IMR-90 (cell line): Measurements from ENCODE around the gene GPR176. TPM values are rescaled to one million over a fixed set of nuclear protein-coding genes. Genes with fewer than 3 reads are reported as not detected.

Experiments used
- ATAC-seq: fragments of 200-7000 bp; cut with Tn5 transposase; 2 replicates; pipeline ENCODE4 v1.9.1; 2020; ENCODE audit warnings: low read depth, mild to moderate bottlenecking, moderate library complexity
- BruUV-seq: library from RNA; stranded (reverse); fragments of 400-500 nt; replicated peaks from 2 replicates; lab custom pipeline; 2021; lab: Mats Ljungman, UMichigan
- CTCF ChIA-PET: fragments of 300-600 bp; formaldehyde crosslinking; extraction: SDS; loops from one replicate; lab custom pipeline; 2021; ENCODE audit warnings: antibody characterized with exemption; lab: Yijun Ruan, JAX
- POLR2A ChIA-PET: fragments of 300-600 bp; sonication (Branson Sonifier 250); formaldehyde crosslinking; loops from one replicate; lab custom pipeline; 2022; ENCODE audit warnings: antibody characterized with exemption; ENCODE audit not compliant: unreplicated experiment; lab: Charles Lee
- DNase-seq: peaks from one replicate; pipeline ENCODE4 v3.0.0; 2013
- H2AFZ ChIP-seq: replicated peaks from 2 replicates; pipeline ENCODE3; 2013; ENCODE audit warnings: low read length, mild to moderate bottlenecking; ENCODE audit not compliant: poor library complexity
- H2AK5ac ChIP-seq: 2 replicates; pipeline ENCODE4 v1.6.1; 2013; ENCODE audit warnings: low read depth, low read length, inconsistent platforms
- H2AK9ac ChIP-seq: replicated peaks from 2 replicates; pipeline ENCODE3; 2013; ENCODE audit warnings: mild to moderate bottlenecking, low read depth, low read length, moderate library complexity; ENCODE audit not compliant: poor library complexity
- H2BK120ac ChIP-seq: 2 replicates; pipeline ENCODE4 v1.6.1; 2013; ENCODE audit warnings: low read depth, low read length, inconsistent platforms
- H2BK15ac ChIP-seq: 3 replicates; pipeline ENCODE4 v1.6.1; 2013; ENCODE audit warnings: low read depth, low read length, inconsistent platforms
- H2BK20ac ChIP-seq: 2 replicates; pipeline ENCODE4 v1.6.1; 2013; ENCODE audit warnings: low read depth, mild to moderate bottlenecking, inconsistent platforms, low read length, moderate library complexity
- H2BK5ac ChIP-seq: 2 replicates; pipeline ENCODE4 v1.6.1; 2013; ENCODE audit warnings: mild to moderate bottlenecking, low read depth, low read length, inconsistent platforms; ENCODE audit not compliant: poor library complexity, severe bottlenecking
- H3K14ac ChIP-seq: replicated peaks from 2 replicates; pipeline ENCODE4 v1.6.1; 2013; ENCODE audit warnings: low read depth, low read length, inconsistent platforms
- H3K18ac ChIP-seq: 2 replicates; pipeline ENCODE4 v1.6.1; 2013; ENCODE audit warnings: low read depth, low read length, control low read depth
- H3K23ac ChIP-seq: 2 replicates; pipeline ENCODE4 v1.6.1; 2013; ENCODE audit warnings: low read depth, low read length, inconsistent platforms
- H3K27ac ChIP-seq: 2 replicates; pipeline ENCODE4 v1.5.1; 2013; ENCODE audit warnings: mild to moderate bottlenecking, control low read depth, low read length; ENCODE audit not compliant: insufficient read depth
- H3K27me3 ChIP-seq: 2 replicates; pipeline ENCODE4 v1.6.1; 2013; ENCODE audit warnings: low read length; ENCODE audit not compliant: control insufficient read depth, insufficient read depth
- H3K36me3 ChIP-seq: 2 replicates; pipeline ENCODE4 v1.6.1; 2013; ENCODE audit warnings: low read length, mixed read lengths; ENCODE audit not compliant: control insufficient read depth, insufficient read depth
- H3K4ac ChIP-seq: 2 replicates; pipeline ENCODE4 v1.6.1; 2013; ENCODE audit warnings: low read depth, low read length, inconsistent platforms
- H3K4me1 ChIP-seq: 2 replicates; pipeline ENCODE4 v1.6.1; 2013; ENCODE audit warnings: low read length, mixed read lengths; ENCODE audit not compliant: control insufficient read depth, insufficient read depth
- H3K4me2 ChIP-seq: 2 replicates; pipeline ENCODE4 v1.6.1; 2013; ENCODE audit warnings: low read depth, mild to moderate bottlenecking, control low read depth, low read length, moderate library complexity
- H3K4me3 ChIP-seq: 2 replicates; pipeline ENCODE4 v1.5.1; 2013; ENCODE audit warnings: low read depth, mild to moderate bottlenecking, control low read depth, low read length, moderate library complexity; ENCODE audit not compliant: insufficient read depth
- H3K56ac ChIP-seq: 2 replicates; pipeline ENCODE4 v1.6.1; 2013; ENCODE audit warnings: low read length, inconsistent platforms; ENCODE audit not compliant: insufficient read depth; ENCODE audit errors: extremely low read depth
- H3K79me1 ChIP-seq, 2 experiments: 2 replicates each; pipeline ENCODE4 v1.6.1; 2013; ENCODE audit warnings: low read length in 2 of 2, inconsistent platforms in 1 of 2, low read depth in 1 of 2
- H3K9ac ChIP-seq: 2 replicates; pipeline ENCODE4 v1.6.1; 2013; ENCODE audit warnings: low read depth, low read length, control low read depth
- H3K9me1 ChIP-seq: 2 replicates; pipeline ENCODE4 v1.6.1; 2013; ENCODE audit warnings: low read length, inconsistent platforms; ENCODE audit not compliant: insufficient read depth
- H3K9me3 ChIP-seq: 2 replicates; pipeline ENCODE4 v1.6.1; 2013; ENCODE audit warnings: low read length; ENCODE audit not compliant: control insufficient read depth, insufficient read depth
- H4K20me1 ChIP-seq: 2 replicates; pipeline ENCODE4 v1.6.1; 2013; ENCODE audit warnings: low read length, inconsistent platforms; ENCODE audit not compliant: insufficient read depth
- H4K5ac ChIP-seq: 2 replicates; pipeline ENCODE4 v1.6.1; 2013; ENCODE audit warnings: mild to moderate bottlenecking, low read depth, low read length, control low read depth
- H4K8ac ChIP-seq, 2 experiments: 2 replicates each; pipeline ENCODE4 v1.6.1; 2013; ENCODE audit warnings: low read depth in 2 of 2, low read length in 2 of 2, control low read depth in 1 of 2, inconsistent platforms in 1 of 2
- H4K91ac ChIP-seq: 2 replicates; pipeline ENCODE4 v1.6.1; 2013; ENCODE audit warnings: low read depth, low read length, inconsistent platforms; ENCODE audit not compliant: insufficient read depth
- BHLHE40 ChIP-seq: fragments of 150-350 bp; IDR thresholded peaks from 2 replicates; pipeline ENCODE4 v1.6.1; 2016; ENCODE audit warnings: mild to moderate bottlenecking, low read depth, low read length
- CEBPB ChIP-seq: IDR thresholded peaks from 2 replicates; pipeline ENCODE4 v1.6.1; 2012; ENCODE audit warnings: low read depth, low read length, improper control_type of control experiment
- CHD1 ChIP-seq: IDR thresholded peaks from 2 replicates; pipeline ENCODE4 v1.6.1; 2012; ENCODE audit warnings: low read depth, low read length, improper control_type of control experiment
- MAFK ChIP-seq: IDR thresholded peaks from 2 replicates; pipeline ENCODE4 v1.6.1; 2012; ENCODE audit warnings: low read depth, low read length, improper control_type of control experiment
- POLR2A ChIP-seq: IDR thresholded peaks from 2 replicates; pipeline ENCODE4 v1.6.1; 2012; ENCODE audit warnings: mild to moderate bottlenecking, low read depth, low read length
- RFX5 ChIP-seq: IDR thresholded peaks from 2 replicates; pipeline ENCODE4 v1.8.0; 2012; ENCODE audit warnings: low read depth, mild to moderate bottlenecking, low read length, moderate library complexity
- SMC3 ChIP-seq: fragments of 150-350 bp; IDR thresholded peaks from 2 replicates; pipeline ENCODE4 v1.6.1; 2016; ENCODE audit warnings: low read depth, mild to moderate bottlenecking, antibody characterized with exemption, low read length, moderate library complexity
- WGBS, 2 experiments: methylation state at CpG; one replicate each; pipeline versions ENCODE4 v1.1.5 to v1.1.7; 2013; ENCODE audit warnings: missing lambda C conversion rate in 2 of 2; ENCODE audit not compliant: insufficient read length in 1 of 2; ENCODE audit errors: extremely low coverage in 2 of 2; 5-methylcytosine and 5-hydroxymethylcytosine counted together
- dilution Hi-C: fragments of 300-500 bp; cut with HindIII; formaldehyde crosslinking; loops from one replicate; pipeline ENCODE4 v1.14.3; 2018; ENCODE audit warnings: low sequenced_read_pairs; ENCODE audit not compliant: unreplicated experiment
- in situ Hi-C: fragments of 300-500 bp; cut with MboI; formaldehyde crosslinking; loops from 3 replicates; pipeline ENCODE4 v1.14.3; 2019; ENCODE audit warnings: low sequenced_read_pairs, inconsistent platforms, mixed read lengths
- intact Hi-C: fragments of 100-400 bp; cut with micrococcal nuclease; formaldehyde crosslinking; loops from 2 replicates; pipeline ENCODE4 v1.10.0; 2022
- polyA plus RNA-seq, 3 experiments: library from polyadenylated mRNA; depleted of rRNA; stranded (reverse); fragments of >200 nt; gene quantifications; 2 replicates each; pipeline ENCODE4 v1.2.3, GENCODE V29; 2012; ENCODE audit warnings: low replicate concordance in 1 of 3
- total RNA-seq: library from RNA; depleted of rRNA; stranded (reverse); fragments of >200 nt; gene quantifications from 2 replicates; pipeline ENCODE4 v1.2.3, GENCODE V29; 2012
- TF ChIP-seq, protein P1 (sequence below): fragments of 150-350 bp; IDR thresholded peaks from 2 replicates; pipeline ENCODE4 v1.6.1; 2017; ENCODE audit warnings: mild to moderate bottlenecking, antibody characterized with exemption, low read length, low read depth
- TF ChIP-seq, protein P2 (sequence below): conservative IDR thresholded peaks from 2 replicates; pipeline ENCODE4 v1.5.1; 2012; ENCODE audit warnings: mild to moderate bottlenecking, low read depth, low read length, improper control_type of control experiment
- TF ChIP-seq, protein P3 (sequence below): fragments of 150-350 bp; IDR thresholded peaks from 2 replicates; pipeline ENCODE4 v1.6.1; 2016; ENCODE audit warnings: low read depth, mild to moderate bottlenecking, low read length, moderate library complexity, borderline replicate concordance

GPR176 gene
- total and polyA plus RNA-seq, 2 of the 4 experiments (the other 2 are of a cell fraction) = 114 to 246 TPM

DNA sequence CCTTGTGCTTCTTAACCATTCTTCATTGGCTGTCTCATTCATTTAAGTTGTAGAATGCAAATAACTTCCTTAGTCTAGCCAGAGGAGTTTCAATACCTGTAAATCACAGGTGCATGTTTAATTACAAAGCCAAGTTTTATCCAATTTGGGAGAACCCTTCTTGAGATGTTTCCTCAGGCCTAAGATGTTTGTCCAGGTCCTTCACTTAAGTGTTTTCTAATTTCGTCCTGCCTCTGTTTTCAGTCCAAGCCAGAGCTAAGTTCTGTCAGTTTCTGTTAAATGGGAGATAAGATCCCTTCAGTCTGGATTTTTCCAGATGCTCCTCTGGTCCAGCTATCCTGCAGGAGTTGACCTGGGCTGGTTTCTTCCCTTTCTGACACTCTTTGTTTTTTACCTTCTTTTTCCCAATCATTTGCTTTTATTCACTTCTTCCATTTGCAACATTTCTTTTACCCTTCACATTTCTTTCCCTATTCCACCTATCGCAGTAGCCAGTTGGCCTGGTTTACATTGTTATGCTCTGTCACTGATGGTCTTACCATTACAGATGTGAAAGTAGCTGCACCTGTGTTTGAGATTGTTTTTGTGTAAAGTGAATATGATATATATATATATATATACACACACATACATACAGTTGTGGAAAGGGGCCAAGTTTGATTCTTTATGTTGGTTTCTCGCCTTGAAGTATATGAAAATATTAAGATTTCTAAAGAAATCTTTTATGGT lies 48.4 kb upstream of the GPR176 start:
- Histone ChIP-seq H3K56ac (no peak overlapping the region), H2AK9ac (no peak overlapping the region), H2AK5ac (no peak overlapping the region), H3K4me2 (no peak overlapping the region), H3K23ac (no peak overlapping the region), H3K9ac (no peak overlapping the region), H3K4me3 (no peak overlapping the region), H2BK20ac (no peak overlapping the region), H3K79me1 (peaks cover 36 to 66% of the 10 kb centered on the region in 2 experiments), H3K18ac (no peak overlapping the region), H2BK120ac (no peak overlapping the region), H2BK5ac (no peak overlapping the region), H4K91ac (no peak overlapping the region), H2BK15ac (no peak overlapping the region), H4K20me1 (peaks cover 14% of the 10 kb centered on the region), H3K14ac (no peak overlapping the region), H2AFZ (no peak overlapping the region), H3K27ac (no peak overlapping the region), H3K4me1 (peaks cover 2% of the 10 kb centered on the region), H3K9me1 (peaks cover 9% of the 10 kb centered on the region; the same call in 1 of the 2 replicates), H3K4ac (no peak overlapping the region), H3K36me3 (peaks cover 31% of the 10 kb centered on the region), H3K9me3 (no peaks in the 10 kb centered on the region), H4K5ac (no peak overlapping the region), H4K8ac (no peak overlapping the region), H3K27me3 (no peaks in the 10 kb centered on the region)
- intact Hi-C loops = no loop called here
- dilution Hi-C loops = no loop called here
- POLR2A ChIA-PET = no interaction called here
- in situ Hi-C loops = no loop called here
- TF ChIP-seq SMC3 (no peak), CHD1 (no peak), CEBPB (no peak), BHLHE40 (no peak), MAFK (no peak), POLR2A (no peak), RFX5 (no peak)
- TF ChIP-seq, protein P1, sequence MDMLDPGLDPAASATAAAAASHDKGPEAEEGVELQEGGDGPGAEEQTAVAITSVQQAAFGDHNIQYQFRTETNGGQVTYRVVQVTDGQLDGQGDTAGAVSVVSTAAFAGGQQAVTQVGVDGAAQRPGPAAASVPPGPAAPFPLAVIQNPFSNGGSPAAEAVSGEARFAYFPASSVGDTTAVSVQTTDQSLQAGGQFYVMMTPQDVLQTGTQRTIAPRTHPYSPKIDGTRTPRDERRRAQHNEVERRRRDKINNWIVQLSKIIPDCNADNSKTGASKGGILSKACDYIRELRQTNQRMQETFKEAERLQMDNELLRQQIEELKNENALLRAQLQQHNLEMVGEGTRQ = no peak
- TF ChIP-seq, protein P2, sequence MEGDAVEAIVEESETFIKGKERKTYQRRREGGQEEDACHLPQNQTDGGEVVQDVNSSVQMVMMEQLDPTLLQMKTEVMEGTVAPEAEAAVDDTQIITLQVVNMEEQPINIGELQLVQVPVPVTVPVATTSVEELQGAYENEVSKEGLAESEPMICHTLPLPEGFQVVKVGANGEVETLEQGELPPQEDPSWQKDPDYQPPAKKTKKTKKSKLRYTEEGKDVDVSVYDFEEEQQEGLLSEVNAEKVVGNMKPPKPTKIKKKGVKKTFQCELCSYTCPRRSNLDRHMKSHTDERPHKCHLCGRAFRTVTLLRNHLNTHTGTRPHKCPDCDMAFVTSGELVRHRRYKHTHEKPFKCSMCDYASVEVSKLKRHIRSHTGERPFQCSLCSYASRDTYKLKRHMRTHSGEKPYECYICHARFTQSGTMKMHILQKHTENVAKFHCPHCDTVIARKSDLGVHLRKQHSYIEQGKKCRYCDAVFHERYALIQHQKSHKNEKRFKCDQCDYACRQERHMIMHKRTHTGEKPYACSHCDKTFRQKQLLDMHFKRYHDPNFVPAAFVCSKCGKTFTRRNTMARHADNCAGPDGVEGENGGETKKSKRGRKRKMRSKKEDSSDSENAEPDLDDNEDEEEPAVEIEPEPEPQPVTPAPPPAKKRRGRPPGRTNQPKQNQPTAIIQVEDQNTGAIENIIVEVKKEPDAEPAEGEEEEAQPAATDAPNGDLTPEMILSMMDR = no peak
- TF ChIP-seq, protein P3, sequence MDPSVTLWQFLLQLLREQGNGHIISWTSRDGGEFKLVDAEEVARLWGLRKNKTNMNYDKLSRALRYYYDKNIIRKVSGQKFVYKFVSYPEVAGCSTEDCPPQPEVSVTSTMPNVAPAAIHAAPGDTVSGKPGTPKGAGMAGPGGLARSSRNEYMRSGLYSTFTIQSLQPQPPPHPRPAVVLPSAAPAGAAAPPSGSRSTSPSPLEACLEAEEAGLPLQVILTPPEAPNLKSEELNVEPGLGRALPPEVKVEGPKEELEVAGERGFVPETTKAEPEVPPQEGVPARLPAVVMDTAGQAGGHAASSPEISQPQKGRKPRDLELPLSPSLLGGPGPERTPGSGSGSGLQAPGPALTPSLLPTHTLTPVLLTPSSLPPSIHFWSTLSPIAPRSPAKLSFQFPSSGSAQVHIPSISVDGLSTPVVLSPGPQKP = no peak
- 100% methylated on average over 1 of the region's 3 CpGs; no CpG with 5 or more reads in 1 of the 2 experiments for WGBS, 2 experiments
- BruUV-seq = no TSS peak
- ATAC-seq (no peak), DNase-seq (no peak)
- CTCF ChIA-PET = no interaction called here
